AG09319 (cell line): ENCODE data around the gene DRP2.

Experiments
- DNase-seq: peaks from one replicate; pipeline ENCODE4 v3.0.0-alpha.2; 2010; ENCODE audit warnings: low read depth; ENCODE audit errors: extremely low read depth
- CTCF ChIP-seq: IDR thresholded peaks from 2 replicates; pipeline ENCODE4 v1.5.1; 2011; ENCODE audit warnings: low read depth, mild to moderate bottlenecking, inconsistent platforms, low read length, moderate library complexity

DRP2 gene

GRCh38 chrX:101223226-101223625, 3.6 kb downstream of the DRP2 start:
- no peak for DNase-seq

GRCh38 chrX:101229170-101229569, 9.6 kb downstream of the DRP2 start:
- TF ChIP-seq CTCF, result no peak
- no peak for DNase-seq

More at GRCh38 chrX:101223226-101223625, 3.6 kb downstream of the DRP2 start:
- no peak for TF ChIP-seq CTCF

- DNase-seq, result no peak
- TF ChIP-seq CTCF, result no peak
Measured at GRCh38 chrX:101230636-101231035, 11.1 kb downstream of the DRP2 start.

- no peak for DNase-seq
Measured at GRCh38 chrX:101231080-101231479, 11.5 kb downstream of the DRP2 start.

GRCh38 chrX:101232316-101232715, 12.7 kb downstream of the DRP2 start:
- no peak for TF ChIP-seq CTCF
- DNase-seq, result no peak

More at GRCh38 chrX:101231080-101231479, 11.5 kb downstream of the DRP2 start:
- no peak for TF ChIP-seq CTCF

- TF ChIP-seq CTCF, result no peak
Measured at GRCh38 chrX:101237041-101237440, 17.5 kb downstream of the DRP2 start.

GRCh38 chrX:101241531-101241930, 21.9 kb downstream of the DRP2 start:
- TF ChIP-seq CTCF, result no peak
- no peak for DNase-seq

More at GRCh38 chrX:101237041-101237440, 17.5 kb downstream of the DRP2 start:
- no peak for DNase-seq
